ENCODE results near the gene PEX11B.
"Not testable (repeated sequence)": the region's sequence is repeated elsewhere in the genome, so short reads cannot be mapped to it uniquely, and the experiment has no call there.

- TF ChIP-seq, protein P1, sequence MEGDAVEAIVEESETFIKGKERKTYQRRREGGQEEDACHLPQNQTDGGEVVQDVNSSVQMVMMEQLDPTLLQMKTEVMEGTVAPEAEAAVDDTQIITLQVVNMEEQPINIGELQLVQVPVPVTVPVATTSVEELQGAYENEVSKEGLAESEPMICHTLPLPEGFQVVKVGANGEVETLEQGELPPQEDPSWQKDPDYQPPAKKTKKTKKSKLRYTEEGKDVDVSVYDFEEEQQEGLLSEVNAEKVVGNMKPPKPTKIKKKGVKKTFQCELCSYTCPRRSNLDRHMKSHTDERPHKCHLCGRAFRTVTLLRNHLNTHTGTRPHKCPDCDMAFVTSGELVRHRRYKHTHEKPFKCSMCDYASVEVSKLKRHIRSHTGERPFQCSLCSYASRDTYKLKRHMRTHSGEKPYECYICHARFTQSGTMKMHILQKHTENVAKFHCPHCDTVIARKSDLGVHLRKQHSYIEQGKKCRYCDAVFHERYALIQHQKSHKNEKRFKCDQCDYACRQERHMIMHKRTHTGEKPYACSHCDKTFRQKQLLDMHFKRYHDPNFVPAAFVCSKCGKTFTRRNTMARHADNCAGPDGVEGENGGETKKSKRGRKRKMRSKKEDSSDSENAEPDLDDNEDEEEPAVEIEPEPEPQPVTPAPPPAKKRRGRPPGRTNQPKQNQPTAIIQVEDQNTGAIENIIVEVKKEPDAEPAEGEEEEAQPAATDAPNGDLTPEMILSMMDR (IDR thresholded peaks at IDR 0.05), result not testable (repeated sequence)
- not testable (repeated sequence) for TF ChIP-seq POLR2A (IDR thresholded peaks at IDR 0.05)
Measured at GRCh38 chr1:145932522-145933009, 14.0 kb upstream of the PEX11B start.
